Measurements from ENCODE around the gene NDUFB1. TPM values are rescaled to one million over a fixed set of nuclear protein-coding genes. Genes with fewer than 3 reads are reported as not detected.
A peak's percentile ranks its signal among the peaks of the same experiment; 100 is the strongest.

NDUFB1 gene
- total RNA-seq: 100 to 1,000 TPM; 179 TPM
- long read RNA-seq, transcript NDUFB1-201 (3 exons, 528 nt): major isoform, 38 of 46 reads
- long read RNA-seq, partial matches to known transcripts: 0 of 46 reads
- long read RNA-seq, other reads (novel, unspliced or antisense): 3 of 46 reads

DNA sequence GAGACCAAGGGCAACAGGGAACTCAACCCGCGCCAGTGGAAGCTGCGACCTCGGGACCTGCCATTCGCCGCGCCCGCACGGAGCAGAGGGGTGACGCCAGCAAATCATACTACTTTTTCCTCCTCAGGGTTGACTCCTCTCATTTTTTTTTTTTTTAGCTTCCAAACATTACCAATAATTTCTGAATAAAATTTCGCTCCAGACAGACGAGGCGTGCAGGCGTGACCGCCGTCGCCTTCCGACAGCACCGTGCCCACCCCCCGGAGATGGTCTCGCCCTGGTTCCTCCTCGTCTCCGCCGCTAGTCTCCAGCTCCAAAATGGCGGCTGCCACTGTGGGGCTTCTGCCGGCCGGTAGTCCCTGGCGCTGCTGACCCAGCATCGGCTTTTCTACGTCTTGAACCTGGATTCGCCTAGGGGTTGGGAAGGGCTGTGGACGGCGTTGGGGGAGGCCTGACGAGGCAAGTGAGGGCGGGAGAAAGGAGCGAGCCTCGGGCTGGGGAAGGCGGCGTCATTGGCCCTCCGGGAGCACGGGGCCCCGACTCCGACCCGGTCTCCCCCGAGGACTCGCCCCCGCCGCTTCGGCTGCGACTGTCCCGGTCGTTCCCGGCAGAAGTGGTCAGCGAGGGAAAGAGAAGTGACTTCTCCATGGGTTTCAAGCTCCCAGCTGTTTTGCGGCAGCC, at the start of gene NDUFB1, which contains the start of gene CPSF2:
TSS of gene NDUFB1 (minus strand) at position 37 of the 681 bp plus-strand sequence. CDS start 4,069 bp downstream, outside the sequence.
TSS of gene CPSF2 (plus strand) at position 300 of the 681 bp plus-strand sequence. CDS start 9,016 bp downstream, outside the sequence.
- peak; percentile 83 to 92 for DNase-seq
- peak; percentile 88 for ATAC-seq
- intact Hi-C loops (cut with DNase I, micrococcal nuclease): no loop called here

DNA sequence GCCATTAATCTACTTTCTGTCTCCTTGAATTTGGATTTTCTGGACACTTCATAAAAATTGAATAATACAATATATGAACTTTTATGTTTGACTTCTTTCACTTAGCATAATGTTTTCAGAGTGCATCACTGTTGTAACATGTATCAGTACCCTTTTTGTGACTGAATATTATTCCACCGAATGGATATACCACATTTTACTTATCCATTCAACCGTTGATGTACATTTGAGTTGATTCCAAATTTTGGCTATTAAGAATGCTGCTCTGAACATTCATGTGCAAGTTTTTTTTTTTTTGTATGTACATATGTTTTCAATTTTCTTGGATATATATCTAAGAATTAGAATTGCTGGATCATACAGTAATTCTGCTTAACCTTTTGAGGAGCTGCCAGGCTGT, 43.5 kb upstream of the NDUFB1 start:
- intact Hi-C loops (cut with DNase I, micrococcal nuclease): no loop called here
- DNase-seq (no peak), ATAC-seq (no peak)

DNA sequence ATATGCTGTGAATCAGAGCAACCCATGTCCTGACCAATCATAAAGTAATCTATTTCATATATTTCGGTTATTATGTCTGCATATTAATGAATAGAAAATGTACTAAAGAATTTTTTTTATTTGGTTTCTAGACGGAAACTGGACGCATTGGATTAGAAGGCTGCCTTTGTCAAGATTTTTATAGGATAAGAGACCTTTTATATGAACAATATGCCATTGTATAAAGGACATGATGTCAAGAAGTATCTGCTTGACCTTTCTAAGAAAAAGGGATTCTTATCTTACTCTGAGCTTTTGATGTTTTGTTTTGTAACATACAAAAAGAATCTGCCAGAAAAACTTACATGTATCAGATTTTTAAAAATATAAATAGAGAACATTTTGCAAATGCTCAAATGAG, 40.0 kb upstream of the NDUFB1 start:
- no peak for DNase-seq
- ATAC-seq: no peak
- intact Hi-C loops (cut with DNase I, micrococcal nuclease): no loop called here

DNA sequence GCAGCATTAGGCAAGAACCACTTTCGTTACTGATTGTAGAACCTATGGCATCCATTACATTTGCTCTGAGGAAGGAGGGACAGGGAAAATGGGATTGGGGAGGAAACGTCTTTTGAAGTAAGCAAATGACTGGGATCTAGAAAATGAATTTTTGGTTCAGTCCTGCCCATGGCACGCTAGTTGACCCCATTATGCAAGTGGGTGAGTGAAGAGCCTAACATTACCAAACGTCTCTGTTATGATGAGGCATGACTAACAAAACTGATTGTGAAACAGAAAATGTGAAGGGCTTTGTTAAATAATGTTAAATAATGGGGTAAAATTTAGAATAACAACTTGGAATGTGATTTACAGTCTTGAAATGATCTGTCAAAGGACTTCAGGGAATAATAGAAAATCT, 39.1 kb upstream of the NDUFB1 start:
- intact Hi-C loops (cut with DNase I, micrococcal nuclease): no loop called here
- DNase-seq: no peak
- ATAC-seq: no peak

DNA sequence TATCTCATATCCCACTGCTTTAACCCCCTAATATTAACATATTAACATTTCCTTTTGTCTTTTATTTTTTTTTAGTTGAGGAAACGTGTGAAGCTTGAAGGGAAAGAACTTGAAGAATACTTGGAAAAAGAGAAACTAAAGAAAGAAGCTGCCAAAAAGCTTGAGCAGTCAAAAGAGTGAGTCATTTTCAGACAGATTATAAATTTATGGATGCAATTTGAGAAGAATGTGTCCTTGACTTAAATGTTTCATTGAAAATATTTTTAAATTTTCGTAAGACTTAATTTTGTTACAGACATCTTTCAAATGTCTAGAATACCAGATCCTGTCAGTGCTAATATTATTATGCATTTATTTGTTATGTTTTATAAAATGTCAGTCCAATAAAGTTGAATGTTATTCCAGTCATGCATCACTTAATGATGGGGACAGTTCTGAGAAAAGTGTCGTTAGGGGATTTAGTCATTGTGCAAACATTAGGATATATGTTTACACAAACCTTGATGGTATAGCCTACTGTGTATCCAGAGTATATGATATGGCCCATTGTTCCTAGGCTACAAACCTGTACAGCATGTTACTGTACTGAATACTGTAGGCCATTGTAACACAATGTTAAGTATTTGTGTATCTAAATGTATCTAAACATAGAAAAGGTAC, 32.9 kb upstream of the NDUFB1 start:
- no peak for DNase-seq
- intact Hi-C loops (cut with DNase I, micrococcal nuclease): no loop called here
- ATAC-seq: peak; percentile 70

DNA sequence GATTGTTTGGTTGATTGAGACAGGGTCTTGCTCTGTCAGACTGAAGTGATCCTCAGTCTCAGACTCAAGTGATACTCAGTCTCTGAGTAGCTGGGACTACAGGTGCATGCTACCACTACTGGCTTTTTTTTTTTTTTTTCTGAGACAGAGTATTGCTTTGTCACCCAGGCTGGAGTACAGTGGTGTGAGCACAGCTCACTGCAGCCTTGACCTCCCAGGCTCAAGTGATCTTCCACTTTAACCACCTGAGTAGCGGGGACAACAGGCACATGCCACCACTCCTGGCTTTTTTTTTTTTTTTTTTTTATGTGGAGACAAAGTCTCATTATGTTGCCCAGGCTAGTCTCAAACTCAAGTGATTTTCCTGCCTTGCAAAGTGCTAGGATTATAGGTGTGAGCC, 32.1 kb upstream of the NDUFB1 start:
- intact Hi-C loops (cut with DNase I, micrococcal nuclease): no loop called here
- DNase-seq: no peak
- ATAC-seq: peak; percentile 11

DNA sequence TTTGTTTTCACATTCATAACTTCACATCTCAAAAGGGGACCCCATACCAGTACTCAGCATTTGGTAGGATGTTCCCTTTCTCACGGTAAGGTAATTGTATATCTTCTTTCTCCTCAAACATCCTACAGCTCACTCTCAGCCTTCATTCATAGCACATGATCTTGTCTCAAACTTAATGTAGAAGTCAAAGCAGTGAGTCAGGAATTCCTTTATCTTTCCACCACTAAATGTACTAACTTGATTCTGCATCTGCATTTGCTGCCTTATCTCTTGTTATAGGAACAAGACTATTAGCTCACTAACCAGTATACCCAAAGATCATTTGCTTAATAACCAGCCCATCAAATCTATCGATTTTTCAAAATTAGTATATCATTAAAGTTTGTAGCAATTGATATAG, 23.2 kb upstream of the NDUFB1 start:
- no peak for ATAC-seq
- intact Hi-C loops (cut with DNase I, micrococcal nuclease): no loop called here
- no peak for DNase-seq

DNA sequence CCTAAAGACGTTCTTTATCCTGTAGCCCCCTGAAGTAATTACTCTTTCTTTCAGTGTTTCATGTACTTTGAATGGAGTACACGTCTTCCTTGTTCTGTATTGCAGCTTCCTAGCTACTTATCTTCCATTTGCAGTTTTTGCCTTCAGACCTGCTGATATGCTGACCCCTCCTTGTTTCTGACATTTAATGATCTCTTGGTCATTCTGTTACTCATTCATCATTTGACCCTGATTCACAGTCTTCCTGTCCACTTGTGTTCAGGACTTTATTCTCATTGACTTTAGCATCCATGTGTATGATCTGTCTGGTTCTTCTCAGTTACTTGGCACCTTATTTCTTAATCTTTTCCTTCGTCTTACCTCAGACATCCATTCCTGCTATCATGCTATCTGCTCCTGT, 22.5 kb upstream of the NDUFB1 start:
- DNase-seq (no peak), ATAC-seq (no peak)
- intact Hi-C loops (cut with DNase I, micrococcal nuclease): no loop called here

DNA sequence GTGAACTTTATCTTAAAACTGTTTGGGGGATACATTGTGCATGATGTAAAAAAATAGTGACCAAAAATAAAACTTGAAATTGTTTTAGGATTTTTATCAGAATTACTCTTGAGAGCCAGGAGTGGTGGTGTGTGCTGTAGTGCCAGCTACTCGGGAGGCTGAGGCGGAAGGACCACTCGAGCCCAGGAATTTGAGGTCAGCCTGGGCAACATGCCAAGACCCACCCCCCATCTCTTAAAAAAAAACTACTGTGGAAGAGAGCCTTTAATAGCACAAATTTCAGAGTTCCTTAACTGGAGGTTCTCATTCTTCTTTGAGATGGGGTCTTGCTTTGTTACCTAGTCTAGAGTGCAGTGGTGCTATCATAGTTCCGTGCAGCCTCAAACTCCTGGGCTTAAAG, 21.8 kb upstream of the NDUFB1 start:
- DNase-seq (no peak), ATAC-seq (no peak)
- intact Hi-C loops (cut with DNase I, micrococcal nuclease): no loop called here

DNA sequence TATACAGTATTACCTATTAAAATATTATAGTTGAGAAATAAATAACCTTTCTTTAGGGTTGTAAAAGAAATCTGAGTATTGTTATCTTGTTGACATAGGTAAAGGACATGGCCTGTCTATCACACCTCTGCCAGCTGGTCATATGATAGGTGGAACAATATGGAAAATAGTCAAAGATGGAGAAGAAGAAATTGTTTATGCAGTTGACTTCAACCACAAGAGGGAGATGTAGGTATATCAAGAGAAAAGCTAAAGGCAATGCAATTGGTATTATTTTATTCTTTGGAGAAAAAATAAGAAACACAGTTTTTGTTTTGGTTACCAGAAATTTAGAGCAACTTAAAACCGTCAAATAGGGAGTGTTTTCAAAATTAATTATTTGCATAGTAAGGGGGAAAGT, 13.8 kb upstream of the NDUFB1 start:
- intact Hi-C loops (cut with DNase I, micrococcal nuclease): loop anchor here in 1 of 2 donors (10.0 kb wide), 1 partner anchor 650 kb away; no protein-coding TSS in a partner anchor
- DNase-seq (no peak), ATAC-seq (peak; percentile 75)

DNA sequence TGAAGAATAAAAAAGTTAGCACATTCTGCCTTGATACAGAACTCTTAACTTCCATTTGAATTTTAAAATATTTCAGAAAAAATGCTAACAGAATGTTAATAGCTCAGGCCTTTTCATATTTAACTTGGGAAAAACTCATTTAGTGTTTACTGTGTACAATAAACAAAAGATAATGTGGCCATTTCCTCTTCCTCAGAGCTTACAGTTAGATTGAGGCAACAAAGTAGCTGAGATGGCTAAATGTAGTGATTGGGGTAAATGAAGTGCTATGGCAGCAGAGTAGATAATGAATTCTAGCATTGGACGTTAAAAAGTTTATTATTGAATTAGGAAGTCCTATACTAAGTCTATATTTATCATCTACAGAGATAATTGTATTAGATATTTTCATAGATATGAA, 12.9 kb upstream of the NDUFB1 start:
- intact Hi-C loops (cut with DNase I, micrococcal nuclease): loop anchor here in 1 of 2 donors (10.0 kb wide), 1 partner anchor 650 kb away; no protein-coding TSS in a partner anchor
- ATAC-seq (no peak), DNase-seq (no peak)

DNA sequence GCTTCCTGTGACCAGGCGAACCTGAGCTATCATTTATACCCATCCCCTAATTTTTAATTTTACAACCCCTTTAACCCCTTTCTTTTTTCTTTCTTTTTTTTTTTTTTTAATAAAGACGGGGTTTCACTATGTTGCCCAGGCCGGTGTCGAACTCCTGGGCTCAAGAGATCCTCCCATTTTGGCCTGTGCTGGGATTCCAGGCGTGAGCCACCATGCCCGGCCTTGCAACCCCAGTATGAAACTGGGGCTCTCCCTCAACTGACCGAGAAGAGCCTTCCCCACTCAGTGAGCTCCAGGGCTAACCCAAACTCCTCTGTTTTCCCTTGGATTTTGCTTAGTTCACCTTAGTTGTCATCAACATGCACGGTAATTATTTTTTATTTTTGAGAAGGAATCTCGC, 1.3 kb upstream of the NDUFB1 start:
- ATAC-seq (no peak), DNase-seq (no peak)
- intact Hi-C loops (cut with DNase I, micrococcal nuclease): no loop called here

DNA sequence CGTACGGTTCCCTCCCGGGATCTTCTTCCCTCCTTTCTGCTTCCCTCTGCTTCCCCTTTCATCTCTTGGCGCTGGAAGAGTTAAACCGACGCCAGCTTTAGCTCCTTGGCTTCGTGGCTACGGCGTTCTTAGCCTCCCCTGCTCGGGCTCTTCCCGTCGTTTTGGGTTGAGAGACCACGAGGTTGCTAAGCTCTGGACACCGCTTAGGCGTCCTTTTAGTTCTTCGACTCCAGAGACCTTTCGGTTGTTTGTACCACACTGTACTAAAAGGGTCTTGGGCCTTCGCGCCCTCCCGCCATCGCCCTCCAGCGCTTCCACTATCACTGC, 808 bp upstream of the NDUFB1 start:
- intact Hi-C loops (cut with DNase I, micrococcal nuclease): no loop called here
- peak; percentile 38 for ATAC-seq
- DNase-seq: peak in 1 of 2 donors; percentile 41

DNA sequence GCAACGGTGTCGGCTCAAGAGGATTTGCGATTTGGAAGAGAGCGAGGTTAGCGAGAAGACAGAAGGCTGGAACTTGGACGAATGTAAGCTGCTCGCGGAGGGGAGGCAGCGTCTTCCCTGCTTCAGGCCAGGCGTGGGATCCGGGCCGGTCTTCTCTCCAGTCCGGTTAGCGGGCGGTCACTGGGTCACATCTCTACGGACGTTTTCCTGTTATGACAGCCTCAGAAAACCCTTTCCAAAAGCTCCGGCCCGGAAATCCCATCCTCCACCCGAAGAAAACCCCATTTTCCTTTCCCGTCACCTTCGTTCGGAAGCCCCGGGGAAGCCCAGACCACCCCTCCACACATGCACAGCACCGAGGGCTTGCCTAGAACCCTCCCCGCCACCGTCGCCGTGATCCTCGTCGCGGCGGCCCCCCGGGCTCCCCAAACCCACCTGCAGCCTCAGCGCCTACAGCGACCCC, 268 bp downstream of the NDUFB1 start:
- DNase-seq (peak; percentile 39 to 60), ATAC-seq (peak; percentile 50)
- intact Hi-C loops (cut with DNase I, micrococcal nuclease): no loop called here

DNA sequence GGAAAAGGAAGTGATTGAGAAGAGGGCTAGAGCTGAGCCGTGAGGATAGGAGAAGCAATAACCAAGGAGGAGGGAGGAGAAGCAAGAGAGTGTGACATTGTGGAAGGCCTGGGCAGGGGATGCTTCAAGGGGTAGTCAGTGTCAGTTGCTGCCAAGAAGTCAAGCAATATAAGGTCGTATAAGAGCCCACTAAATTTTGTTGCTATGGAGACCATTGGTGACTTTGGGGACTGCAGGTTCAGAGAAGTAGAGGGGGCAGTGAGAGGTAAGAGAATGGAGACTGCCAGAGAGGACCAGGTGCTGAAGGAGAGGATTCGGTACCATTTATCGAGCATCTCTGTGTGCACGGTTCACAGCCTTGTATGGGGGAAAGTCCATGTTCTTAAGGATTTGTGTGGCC, 12.0 kb downstream of the NDUFB1 start:
- ATAC-seq (no peak), DNase-seq (no peak)
- intact Hi-C loops (cut with DNase I, micrococcal nuclease): no loop called here

DNA sequence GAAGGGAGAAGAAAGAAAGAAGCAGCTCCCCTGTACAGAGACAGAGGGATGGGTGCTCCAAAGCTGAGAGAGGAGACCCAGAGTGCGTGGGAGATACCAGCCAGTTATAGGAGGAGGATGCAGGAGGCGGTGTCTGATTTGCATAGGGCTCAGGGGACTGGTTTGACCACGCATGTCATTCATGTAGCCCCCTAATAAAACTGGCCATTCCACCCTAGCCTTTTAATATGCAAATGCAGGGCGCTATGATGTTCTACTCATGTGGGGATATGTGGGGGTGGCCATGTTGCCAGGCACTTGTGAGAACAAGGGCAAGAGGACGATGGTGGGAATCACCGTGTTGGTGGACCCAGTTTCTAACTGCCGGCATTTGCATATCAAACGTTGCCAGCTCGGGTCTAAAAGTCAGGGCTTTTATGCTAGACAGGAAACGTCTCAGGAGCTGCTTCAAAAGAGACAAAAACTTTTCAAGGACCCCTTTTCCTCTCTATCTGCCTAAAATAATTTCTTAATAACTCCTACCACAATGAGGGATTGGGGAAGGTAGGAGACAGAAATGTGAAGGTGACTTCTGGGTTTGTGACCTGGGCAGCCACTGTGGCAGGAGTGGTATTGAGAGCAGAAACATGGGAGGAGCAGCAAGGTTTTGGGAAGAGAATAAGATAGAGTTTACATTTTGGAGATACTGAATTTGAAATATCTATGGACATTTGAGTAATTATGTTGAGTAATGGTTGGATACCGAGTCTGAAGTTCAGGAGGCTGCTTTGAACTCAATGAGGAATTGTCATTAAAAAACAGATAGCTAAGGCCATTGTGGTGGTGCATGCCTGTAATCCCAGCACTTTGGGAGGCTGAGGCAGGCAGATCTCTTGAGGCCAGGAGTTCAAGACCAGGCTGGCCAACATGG, 12.9 kb downstream of the NDUFB1 start:
- ATAC-seq (no peak), DNase-seq (no peak)
- intact Hi-C loops (cut with DNase I, micrococcal nuclease): no loop called here

DNA sequence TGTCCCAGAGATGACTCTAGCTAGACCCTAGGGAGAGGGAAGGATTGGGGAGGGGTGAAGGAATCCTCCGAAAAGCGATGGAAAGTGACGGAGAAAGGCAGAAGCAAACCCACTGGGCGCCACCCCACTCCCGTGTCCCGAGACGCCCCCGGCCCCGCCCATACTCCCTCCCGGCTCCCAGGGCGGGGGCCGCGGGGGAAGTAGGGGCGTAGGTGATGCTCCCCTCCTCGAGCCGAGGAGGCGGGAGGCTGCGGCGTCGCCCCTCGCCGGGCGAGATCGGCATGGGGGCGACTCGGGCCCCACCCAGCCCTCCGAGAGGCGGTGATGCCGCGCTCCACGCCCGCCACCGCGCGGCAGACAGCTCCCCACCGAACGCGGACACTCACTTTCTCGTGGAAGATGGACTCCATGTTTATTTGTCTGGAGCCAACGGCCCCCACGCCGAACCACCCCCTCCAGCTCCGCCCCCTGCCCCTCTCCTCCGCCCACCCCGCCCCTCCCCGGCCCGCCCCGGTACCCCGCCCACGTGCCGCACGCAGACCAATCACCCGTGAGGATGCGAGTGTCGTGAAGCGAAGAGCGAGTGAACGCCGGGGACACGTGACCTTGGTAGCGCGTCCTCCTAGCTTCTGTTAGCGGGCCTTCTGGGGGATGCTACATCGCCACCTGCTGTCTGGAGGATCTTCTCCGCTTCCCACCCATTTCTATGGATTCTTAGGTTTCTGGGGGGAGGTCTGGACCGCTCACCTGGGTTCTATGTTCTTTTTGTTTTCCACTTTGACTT, 15.2 kb downstream of the NDUFB1 start, which contains the start of gene ATXN3:
TSS of gene ATXN3 (minus strand) at position 440 of the 784 bp plus-strand sequence. CDS start at position 410, 30 bp downstream.
- ATAC-seq (peak; percentile 93), DNase-seq (peak; percentile 95 to 99)
- intact Hi-C loops (cut with DNase I, micrococcal nuclease): no loop called here

DNA sequence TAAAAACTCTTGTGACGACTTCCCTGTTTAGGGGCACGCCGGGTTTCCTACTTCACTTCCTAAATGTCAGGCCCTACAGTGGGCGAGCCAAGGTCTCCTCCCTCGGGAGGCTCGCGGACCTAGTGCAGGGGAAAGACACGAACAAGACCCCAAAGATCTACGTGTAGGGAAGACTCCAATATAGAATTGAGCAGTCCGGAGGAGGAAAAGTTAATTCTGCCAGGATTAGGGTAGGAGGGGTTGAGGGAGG, 15.7 kb downstream of the NDUFB1 start:
- ATAC-seq: peak; percentile 35
- DNase-seq: peak; percentile 53 to 57
- intact Hi-C loops (cut with DNase I, micrococcal nuclease): no loop called here
